GM21619 (cell line): Measurements from ENCODE around the gene LSM3.

Experiments used
- ATAC-seq: cut with Tn5 transposase; IDR thresholded peaks from one replicate; pipeline ENCODE4 v1.9.1; 2021; ENCODE audit not compliant: unreplicated experiment

The LSM3 gene

GRCh38 chr3:14178247-14179113 is at the start of gene LSM3, which contains the start of gene XPC:
TSS of gene LSM3 (plus strand) at chr3:14178817. CDS start at chr3:14178861, 44 bp downstream.
TSS of gene XPC (minus strand) at chr3:14178601. CDS start at chr3:14178568, 33 bp downstream.
- ATAC-seq = peak; percentile 91

DNA sequence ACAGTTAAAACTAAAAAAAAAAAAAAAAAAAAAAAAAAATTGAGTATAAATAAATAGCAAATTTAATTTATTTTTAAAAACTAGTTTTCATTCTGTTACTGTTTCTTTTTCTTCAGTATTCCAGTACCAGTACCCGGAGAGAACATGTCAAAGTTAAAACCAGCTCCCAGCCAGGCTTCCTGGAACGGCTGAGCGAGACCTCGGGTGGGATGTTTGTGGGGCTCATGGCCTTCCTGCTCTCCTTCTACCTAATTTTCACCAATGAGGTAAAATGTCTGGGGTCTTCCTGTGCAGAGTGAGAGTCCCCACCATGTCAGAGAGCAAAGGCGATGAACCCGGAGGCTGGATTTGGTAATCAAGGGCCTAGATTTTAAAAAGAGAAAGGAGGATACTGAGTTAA is 49.3 kb upstream of the LSM3 start:
- ATAC-seq = no peak

DNA sequence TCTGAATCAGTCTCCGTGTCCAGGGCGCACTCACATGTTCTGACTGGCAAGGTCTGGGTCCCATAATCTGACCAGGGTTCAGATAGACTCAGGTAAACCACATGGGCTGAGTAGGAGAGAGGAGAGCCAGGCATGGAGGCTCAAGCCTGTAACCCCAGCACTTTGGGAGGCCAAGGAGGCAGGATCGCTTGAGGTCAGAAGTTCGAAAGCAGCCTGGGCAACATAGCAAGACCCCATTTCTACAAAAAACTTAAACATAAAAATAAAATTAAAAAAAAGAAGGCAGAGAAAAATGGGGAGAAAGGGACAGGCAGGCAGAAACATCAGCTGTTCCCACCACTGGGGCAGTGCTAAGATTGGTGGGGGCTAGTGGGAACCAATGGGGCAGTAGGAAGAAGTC is 48.4 kb upstream of the LSM3 start:
- no peak for ATAC-seq

DNA sequence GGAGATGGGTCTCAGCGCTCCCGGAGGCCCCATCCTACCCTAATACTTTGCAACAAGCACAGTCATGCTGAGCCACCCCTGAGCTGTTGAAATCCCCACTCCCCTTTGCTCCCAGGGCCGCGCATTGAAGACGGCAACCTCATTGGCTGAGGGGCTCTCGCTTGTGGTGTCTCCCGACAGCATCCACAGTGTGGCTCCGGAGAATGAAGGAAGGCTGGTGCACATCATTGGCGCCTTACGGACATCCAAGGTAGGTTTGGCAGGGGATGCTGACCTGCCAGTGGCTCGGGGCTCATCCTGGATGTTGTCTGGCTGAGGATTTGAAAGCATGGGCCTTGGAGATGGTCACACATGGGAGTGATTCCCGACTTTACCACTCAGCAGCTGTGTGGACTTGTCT is 47.9 kb upstream of the LSM3 start:
- no peak for ATAC-seq

DNA sequence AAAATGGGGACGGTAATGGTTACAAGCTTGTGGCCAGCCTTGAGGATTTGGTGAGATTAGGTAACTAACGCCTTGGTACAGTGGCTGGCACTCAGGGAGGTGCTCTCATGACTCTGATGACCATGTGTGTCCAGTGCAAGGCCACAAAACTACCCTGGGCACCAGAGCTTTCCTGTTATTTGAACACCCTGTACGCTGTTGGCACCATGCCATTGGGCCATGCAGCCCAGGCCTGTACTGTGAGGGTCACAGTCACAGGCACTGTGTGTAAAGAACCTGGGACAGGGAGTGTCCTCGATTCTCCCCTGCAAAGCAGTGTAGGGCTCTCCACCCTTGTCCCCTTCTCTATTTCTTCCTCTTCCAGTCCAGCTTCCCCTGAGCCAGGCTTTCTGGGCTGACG is 47.5 kb upstream of the LSM3 start:
- ATAC-seq = no peak

GRCh38 chr3:14132120-14132519 is 46.5 kb upstream of the LSM3 start:
- ATAC-seq = no peak

DNA sequence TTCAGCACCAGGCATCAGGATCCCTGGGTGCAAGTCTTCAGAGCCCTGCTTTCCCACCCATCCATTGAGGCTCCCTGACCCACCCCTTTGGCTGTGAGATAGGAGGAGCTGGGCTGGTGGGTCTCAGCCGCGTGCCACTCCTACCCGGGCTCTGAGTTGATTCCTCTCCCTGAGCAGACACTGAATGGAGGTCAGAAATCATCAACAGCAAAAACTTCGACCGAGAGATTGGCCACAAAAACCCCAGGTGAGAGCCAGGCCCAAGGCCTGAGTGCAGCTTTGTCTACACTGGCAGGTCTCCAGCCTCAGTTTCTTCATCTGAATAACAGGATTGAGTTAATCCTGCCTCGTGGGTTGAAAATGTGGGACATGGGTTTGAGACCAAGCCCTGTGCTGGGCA is 45.9 kb upstream of the LSM3 start:
- no peak for ATAC-seq

- no peak for ATAC-seq
Observed at GRCh38 chr3:14133188-14133800, 45.3 kb upstream of the LSM3 start.

DNA sequence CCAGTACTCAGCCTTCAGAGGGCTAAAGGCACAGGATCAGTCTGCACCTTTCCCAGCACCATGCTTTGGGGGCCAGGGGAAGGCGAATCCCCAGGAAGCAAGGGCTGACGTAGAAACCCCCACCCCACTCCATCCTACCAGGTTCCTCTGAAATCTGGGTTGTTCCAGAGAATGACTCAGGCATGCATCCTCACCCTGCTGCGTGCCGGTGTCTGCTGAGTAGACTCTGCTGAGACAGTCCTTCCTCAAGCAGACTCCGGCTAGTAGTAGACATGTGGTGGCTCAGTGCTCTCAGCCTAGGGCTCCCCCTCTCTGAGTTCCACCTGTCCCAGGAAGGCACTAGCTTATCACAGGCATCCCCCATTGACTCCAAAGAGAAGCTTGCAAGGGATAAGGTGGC is 44.7 kb upstream of the LSM3 start:
- ATAC-seq = no peak

DNA sequence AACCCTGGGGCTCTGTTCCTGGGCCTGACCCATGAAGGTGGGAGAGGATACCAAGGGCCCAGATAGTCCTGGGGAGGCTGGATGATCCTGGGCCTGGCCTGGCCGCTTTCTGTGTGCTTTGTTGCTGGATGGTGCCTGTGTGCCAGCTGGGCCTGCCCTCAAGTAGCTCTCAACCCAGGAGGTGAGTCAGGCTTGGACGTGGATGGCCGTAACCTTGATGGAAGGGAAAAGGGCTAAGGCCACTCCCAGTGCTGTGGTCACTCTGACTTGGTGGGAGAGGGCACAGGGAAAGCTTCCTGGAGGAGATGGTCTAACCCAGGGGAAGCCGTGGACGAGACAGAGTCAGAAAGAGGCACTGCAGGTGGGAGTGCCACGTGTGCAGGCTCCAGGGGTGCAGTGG is 44.3 kb upstream of the LSM3 start:
- ATAC-seq = no peak

- ATAC-seq = no peak
Observed at GRCh38 chr3:14135581-14135980, 43.0 kb upstream of the LSM3 start.

DNA sequence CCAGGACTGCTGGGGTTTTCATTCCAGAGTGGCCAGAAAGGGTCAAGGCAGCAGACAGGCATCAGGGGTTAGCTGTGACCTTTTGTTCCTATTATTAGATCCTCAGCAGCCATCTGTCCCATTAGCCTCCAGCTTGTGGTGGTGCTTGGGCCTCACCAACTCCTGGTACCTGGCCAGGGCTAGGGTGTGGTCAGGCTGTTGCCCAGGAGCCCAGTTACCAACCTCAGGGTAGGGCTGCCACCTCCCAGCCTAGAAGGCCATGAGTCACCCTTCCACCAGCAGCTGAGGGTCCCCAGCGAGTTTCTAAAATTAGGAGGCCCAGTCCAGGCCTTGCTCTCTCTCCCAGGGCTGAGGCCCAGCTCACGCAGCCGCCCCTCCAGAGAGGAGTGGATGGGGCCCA is 41.6 kb upstream of the LSM3 start:
- ATAC-seq = no peak

DNA sequence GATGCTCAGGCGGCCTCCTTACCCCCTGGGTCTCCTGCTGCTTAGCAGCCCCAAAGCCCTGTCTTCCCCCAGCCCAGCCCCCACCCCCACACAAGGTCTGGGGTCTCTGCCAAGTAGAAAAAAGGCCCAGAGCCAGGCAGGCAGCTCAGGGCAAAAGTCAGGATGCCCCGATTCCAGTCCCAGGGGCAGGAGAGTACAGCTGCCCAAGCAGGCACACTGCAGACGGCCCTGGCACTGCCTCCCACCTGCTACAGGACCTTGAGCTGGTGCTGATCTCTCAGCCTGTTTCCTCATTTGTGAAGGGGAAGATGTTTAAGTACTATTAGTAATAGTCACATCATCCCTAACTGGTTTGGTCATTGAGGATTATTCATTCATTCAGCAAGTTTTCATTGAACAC is 41.2 kb upstream of the LSM3 start:
- ATAC-seq = no peak

GRCh38 chr3:14138109-14138877 is 40.3 kb upstream of the LSM3 start:
- no peak for ATAC-seq

- no peak for ATAC-seq
Observed at GRCh38 chr3:14138878-14139655, 39.5 kb upstream of the LSM3 start.

DNA sequence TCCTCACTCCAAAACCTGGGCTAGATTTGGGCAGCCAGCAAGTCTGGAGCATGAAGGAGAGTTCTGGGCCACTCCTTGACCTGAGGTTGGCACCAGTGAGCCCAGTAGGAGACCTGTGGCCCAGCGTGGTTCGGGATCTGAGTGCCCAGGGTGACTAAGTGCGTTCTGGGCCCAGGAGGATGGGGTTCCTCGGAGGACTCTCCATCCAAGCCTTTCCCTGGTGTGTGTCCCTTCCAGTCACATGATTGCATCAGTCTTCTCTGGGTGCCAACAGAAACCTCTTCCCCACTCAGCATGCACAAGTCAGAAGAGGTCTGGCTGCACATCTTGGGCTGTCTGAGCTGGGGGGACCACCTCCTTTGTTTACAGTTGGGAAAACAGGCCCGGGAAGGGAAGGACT is 38.8 kb upstream of the LSM3 start:
- ATAC-seq = no peak

DNA sequence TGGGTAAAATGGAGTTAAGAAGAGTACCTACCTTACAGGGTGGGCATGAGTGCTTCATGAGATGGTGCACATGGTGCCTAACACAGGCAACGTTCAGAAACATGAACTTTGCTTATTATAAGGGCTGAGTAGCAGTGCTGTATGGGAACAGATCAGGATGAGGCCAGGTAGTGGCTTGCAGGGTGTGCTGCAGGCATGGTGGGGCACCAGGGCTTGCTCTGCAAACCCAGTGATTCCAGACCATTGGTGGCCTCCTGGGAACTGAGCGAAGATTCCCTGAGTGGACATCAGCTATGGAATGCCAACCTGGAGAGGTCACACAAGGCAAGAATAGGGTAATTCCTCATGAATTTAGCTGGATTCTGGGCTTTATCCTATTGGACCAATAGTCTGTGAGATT is 37.9 kb upstream of the LSM3 start:
- no peak for ATAC-seq

DNA sequence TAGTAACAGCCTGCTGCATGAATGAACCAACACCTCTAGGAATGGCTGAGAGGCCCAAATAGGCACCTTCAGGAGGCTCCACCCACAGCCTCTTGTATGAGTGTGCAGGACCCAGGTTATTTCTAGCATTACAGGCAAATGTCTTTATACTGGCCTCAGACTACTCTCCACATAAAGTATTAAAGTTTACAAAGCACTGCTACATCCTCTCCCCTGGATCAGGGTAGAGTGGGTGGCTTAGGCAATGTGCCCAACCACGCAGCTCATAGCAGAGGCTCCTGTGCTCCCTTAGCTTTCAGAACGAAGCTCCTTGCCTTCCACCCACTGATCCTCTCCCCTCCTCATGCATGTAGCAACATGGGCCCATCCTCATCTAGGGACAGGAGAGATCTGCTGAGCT is 37.5 kb upstream of the LSM3 start:
- no peak for ATAC-seq

GRCh38 chr3:14141602-14142341 is 36.8 kb upstream of the LSM3 start:
- no peak for ATAC-seq

DNA sequence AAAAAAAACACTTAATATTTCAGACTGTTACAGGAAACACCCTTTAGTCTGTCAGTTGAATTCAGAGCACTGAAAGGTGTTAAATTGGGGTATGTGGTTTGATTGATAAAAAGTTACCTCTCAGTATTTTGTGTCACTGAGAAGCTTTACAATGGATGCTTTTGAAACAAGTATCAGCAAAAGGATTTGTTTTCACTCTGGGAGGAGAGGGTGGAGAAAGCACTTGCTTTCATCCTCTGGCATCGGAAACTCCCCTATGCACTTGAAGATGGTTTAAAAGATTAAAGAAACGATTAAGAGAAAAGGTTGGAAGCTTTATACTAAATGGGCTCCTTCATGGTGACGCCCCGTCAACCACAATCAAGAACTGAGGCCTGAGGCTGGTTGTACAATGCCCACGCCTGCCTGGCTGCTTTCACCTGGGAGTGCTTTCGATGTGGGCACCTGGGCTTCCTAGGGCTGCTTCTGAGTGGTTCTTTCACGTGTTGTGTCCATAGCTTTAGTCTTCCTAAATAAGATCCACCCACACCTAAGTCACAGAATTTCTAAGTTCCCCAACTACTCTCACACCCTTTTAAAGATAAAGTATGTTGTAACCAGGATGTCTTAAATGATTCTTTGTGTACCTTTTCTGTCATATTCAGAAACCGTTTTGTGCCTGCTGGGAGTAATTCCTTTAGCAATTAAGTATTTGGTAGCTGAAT is 35.9 kb upstream of the LSM3 start:
- ATAC-seq = no peak
